IPS-18c (cell line): ENCODE results near the gene KANK3.
A peak's percentile ranks its signal among the peaks of the same experiment; 100 is the strongest.
"Not testable (repeated sequence)": the region's sequence is repeated elsewhere in the genome, so short reads cannot be mapped to it uniquely, and the experiment has no call there.

Source experiments
- H3K4me3 ChIP-seq: 2 replicates; pipeline ENCODE4 v1.7.0; 2013; ENCODE audit warnings: low read depth, mild to moderate bottlenecking, low read length, moderate library complexity; ENCODE audit not compliant: insufficient read depth
- H3K9me3 ChIP-seq: one replicate; pipeline ENCODE4 v1.6.1; 2013; ENCODE audit warnings: mild to moderate bottlenecking, low read length, moderate library complexity; ENCODE audit not compliant: control insufficient read depth, insufficient read depth

The KANK3 gene

GRCh38 chr19:8373867-8374813 is 31.1 kb upstream of the KANK3 start:
- no peaks in the 10 kb centered on the region for H3K9me3 ChIP-seq
- H3K4me3 ChIP-seq: no peak overlapping the region

DNA sequence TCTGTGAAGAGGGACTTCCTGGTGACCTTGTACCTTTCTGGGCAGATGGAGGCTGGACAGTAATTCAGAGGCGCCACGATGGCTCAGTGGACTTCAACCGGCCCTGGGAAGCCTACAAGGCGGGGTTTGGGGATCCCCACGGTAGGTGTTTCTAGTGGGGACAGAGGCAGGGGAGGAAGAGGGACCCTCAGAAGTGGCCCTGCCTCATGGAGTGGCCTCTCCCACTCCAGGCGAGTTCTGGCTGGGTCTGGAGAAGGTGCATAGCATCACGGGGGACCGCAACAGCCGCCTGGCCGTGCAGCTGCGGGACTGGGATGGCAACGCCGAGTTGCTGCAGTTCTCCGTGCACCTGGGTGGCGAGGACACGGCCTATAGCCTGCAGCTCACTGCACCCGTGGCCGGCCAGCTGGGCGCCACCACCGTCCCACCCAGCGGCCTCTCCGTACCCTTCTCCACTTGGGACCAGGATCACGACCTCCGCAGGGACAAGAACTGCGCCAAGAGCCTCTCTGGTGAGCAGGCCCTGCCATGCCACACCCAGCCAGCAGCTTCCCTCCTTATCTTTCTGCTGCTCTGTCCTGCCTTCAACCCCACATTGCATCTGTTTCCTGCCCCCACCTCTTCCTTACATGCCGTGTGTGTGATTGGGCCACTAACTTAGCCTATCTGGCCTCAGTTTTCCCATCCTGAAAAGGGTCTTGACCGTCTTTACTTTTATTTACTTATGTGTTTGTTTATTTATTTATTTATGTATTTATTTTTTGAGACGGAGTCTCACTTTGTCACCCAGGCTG is 28.1 kb upstream of the KANK3 start:
- no peaks in the 10 kb centered on the region for H3K9me3 ChIP-seq
- H3K4me3 ChIP-seq: no peak overlapping the region

DNA sequence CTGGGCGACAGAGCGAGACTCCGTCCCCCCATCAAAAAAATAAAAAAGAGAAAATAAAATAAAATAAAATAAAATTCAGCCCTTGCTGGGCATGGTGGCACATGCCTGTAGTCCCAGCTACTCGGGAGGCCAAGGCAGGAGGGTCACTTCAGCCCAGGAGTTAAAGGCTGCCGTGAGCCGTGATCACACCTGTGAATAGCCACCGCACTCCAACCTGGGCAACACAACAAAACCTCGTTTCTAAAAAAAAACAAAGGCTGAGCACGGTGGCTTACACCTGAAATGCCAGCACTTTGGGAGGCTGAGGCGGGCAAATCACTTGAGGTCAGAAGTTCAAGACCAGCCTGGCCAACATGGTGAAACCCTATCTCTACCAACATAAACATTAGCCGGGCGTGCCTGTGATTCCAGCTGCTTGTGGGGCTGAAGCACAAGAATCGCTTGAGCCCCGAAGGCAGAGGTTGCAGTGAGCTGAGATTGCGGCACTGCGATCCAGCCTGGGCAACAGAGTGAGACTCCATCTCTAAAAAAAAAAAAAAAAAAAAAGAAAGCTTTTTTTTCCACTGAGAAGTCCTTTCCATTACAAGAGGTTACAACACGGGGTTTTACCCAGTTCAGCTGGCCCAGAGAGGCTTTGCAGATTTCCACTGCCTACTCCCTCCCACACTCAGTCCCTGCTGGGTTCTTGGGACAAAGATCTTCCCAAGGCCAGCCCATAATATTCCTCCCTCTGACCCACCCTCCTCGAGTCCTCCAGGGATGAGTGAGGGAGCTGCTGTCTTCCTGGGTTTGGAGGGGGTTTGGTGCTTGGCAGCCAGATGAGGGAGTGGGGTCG is 27.3 kb upstream of the KANK3 start:
- Histone ChIP-seq H3K4me3 (no peak overlapping the region), H3K9me3 (no peaks in the 10 kb centered on the region)

DNA sequence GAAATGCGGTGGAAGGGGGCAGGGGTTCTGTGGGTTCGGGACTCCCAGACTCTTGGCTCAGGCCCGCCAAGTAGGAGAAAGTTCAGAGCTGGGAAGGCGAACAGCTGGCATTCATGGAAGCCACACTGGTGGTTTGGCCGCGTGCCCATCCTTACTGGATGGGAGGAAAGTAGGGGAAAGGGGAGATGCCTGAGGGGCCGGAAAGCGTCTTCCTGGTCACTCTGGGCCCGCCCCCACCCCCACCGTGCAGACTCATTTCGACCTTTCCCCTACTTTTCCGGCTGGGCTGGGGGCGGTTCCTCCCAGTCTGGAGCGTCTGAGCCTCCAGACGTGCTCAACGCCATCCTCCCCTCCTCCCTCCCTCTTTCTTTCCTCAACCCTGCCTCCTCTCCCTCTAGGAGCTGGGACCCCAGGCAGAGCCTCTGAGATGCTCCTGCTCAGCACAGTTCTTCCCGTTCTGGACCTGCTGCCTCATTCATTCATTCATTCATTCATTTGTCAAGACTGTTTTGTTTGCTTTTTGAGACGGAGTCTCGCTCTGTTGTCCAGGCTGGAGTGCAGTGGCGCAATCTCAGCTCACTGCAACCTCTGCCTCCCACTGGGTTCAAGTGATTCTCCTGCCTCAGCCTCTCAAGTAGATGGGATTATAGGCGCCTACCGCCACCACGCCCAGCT is 24.4 kb upstream of the KANK3 start:
- H3K9me3 ChIP-seq: no peaks in the 10 kb centered on the region

DNA sequence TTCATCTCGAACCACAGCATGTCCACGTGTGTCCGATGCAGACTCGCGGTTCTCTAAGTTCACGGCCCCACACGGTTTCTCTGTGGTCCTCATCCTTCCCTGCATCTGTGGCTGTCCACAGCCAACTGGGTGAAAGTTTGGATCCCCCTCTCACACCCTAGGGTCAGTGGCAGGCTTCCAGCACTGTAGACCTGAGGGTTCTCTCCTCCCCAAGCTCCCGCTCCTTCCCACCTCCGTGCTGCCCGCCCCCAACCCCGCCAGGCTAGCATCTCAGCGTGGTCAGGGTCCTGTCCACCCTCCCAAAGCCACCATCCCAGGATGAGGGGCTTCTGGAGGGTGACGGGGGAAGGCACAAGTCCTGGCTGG is 23.9 kb upstream of the KANK3 start:
- H3K4me3 ChIP-seq: peak overlapping the region; percentile 26

More for the DNA sequence above, 24.4 kb upstream of the KANK3 start:
- H3K4me3 ChIP-seq: peak overlapping the region; percentile 26

GRCh38 chr19:8366121-8366581 is 23.1 kb upstream of the KANK3 start:
- Histone ChIP-seq H3K9me3 (no peaks in the 10 kb centered on the region), H3K4me3 (no peak overlapping the region)

More for the DNA sequence above, 23.9 kb upstream of the KANK3 start:
- no peaks in the 10 kb centered on the region for H3K9me3 ChIP-seq

DNA sequence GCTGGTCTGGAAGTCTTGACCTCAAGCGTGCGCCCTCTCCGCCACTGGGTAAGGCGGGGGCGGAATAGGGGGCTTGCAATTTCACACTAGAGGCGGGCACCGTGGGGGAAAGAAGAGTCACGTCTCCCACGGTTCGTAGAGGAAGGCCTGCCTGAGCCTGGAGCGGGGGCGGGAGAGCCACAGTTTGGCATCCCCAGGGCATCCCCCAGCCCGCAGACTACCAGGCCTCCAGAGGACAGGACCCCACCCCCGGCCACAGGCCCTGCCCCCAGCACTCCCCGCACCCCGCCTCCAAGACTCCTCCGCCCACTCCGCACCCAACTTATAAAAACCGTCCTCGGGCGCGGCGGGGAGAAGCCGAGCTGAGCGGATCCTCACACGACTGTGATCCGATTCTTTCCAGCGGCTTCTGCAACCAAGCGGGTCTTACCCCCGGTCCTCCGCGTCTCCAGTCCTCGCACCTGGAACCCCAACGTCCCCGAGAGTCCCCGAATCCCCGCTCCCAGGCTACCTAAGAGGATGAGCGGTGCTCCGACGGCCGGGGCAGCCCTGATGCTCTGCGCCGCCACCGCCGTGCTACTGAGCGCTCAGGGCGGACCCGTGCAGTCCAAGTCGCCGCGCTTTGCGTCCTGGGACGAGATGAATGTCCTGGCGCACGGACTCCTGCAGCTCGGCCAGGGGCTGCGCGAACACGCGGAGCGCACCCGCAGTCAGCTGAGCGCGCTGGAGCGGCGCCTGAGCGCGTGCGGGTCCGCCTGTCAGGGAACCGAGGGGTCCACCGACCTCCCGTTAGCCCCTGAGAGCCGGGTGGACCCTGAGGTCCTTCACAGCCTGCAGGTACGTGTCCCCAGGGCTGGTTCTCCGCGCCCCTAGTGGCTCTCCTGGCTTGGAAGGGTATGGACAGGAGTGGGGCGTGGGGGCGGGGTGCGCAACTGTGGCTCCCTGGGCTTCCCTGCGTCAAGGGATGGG is 21.0 kb upstream of the KANK3 start, which contains the start of gene ANGPTL4:
ANGPTL4 (plus strand) TSS at position 353 of the 969 bp plus-strand sequence; CDS start at position 520, 167 bp downstream.
- Histone ChIP-seq H3K4me3 (peak within 1 kb of the TSS; percentile 77), H3K9me3 (no peaks in the 10 kb centered on the region)

GRCh38 chr19:8361921-8362793 is 19.1 kb upstream of the KANK3 start:
- Histone ChIP-seq H3K9me3 (no peaks in the 10 kb centered on the region), H3K4me3 (no peak overlapping the region)

DNA sequence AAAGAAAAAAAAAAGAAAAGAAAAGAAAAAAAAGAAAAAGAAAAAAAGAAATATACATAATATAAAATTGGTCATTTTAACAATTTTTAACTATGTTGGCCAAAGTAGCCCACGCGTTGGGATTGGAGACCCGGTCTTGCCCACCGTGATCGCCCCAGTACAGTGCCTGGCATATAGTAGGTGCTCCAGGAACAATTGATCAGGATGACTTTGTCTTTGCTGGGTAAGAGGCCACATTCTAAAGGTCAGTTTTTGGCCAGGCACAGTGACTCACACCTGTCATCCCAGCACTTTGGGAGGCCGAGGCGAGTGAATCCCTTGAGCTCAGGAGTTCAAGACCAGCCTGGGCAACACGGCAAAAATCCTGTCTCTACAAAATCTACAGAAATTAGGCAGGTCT is 17.1 kb upstream of the KANK3 start:
- no peaks in the 10 kb centered on the region for H3K9me3 ChIP-seq

GRCh38 chr19:8358948-8359347 is 15.9 kb upstream of the KANK3 start:
- H3K9me3 ChIP-seq: no peaks in the 10 kb centered on the region

More for the DNA sequence above, 17.1 kb upstream of the KANK3 start:
- H3K4me3 ChIP-seq: no peak overlapping the region

DNA sequence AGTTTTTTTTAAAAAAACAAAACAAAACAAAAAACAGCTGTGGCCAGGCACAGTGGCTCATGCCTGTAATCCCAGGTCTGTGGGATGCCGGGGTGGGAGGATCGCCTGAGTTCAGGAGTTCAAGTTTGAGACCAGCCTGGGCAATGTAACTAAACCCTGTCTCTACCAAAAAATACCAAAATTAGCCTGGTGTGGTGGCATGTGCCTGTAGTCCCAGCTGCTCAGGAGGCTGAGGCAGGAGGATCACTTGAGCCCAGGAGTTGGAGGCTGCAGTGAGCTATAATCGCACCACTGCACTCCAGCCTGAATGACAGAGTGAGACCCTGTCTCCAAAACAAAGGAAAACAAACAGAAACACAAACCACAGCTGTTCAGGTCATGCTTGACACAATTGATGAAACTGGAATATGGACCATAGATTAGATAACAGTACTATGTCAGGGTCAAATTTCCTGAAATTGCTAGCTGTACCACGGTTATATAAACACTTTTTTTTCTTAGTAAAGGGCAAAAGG is 14.0 kb upstream of the KANK3 start:
- H3K9me3 ChIP-seq: no peaks in the 10 kb centered on the region
- H3K4me3 ChIP-seq: no peak overlapping the region

More at GRCh38 chr19:8358948-8359347, 15.9 kb upstream of the KANK3 start:
- no peak overlapping the region for H3K4me3 ChIP-seq

GRCh38 chr19:8355631-8356402 is 12.8 kb upstream of the KANK3 start:
- Histone ChIP-seq H3K9me3 (no peaks in the 10 kb centered on the region), H3K4me3 (no peak overlapping the region)

- not testable (repeated sequence) for H3K9me3 ChIP-seq, H3K4me3 ChIP-seq
These were observed 9.8 kb upstream of the KANK3 start for GRCh38 chr19:8352845-8353244.
